Daoy (cell line): ENCODE data around the gene TENM4. TPM values are rescaled to one million over a fixed set of nuclear protein-coding genes. Genes with fewer than 3 reads are reported as not detected.
A peak's percentile ranks its signal among the peaks of the same experiment; 100 is the strongest.

Experiments
- DNase-seq: peaks from one replicate; pipeline ENCODE4 v3.0.0-alpha.2; 2015; ENCODE audit warnings: low read depth
- total RNA-seq: library from RNA; depleted of rRNA; stranded (reverse); fragments of >200 nt; shearing (Covaris generic); gene quantifications from 2 replicates; pipeline ENCODE4 v1.2.3, GENCODE V29; 2014

TENM4 gene
- total RNA-seq, 1 experiment from 2014 or later: 13.6 TPM

DNA sequence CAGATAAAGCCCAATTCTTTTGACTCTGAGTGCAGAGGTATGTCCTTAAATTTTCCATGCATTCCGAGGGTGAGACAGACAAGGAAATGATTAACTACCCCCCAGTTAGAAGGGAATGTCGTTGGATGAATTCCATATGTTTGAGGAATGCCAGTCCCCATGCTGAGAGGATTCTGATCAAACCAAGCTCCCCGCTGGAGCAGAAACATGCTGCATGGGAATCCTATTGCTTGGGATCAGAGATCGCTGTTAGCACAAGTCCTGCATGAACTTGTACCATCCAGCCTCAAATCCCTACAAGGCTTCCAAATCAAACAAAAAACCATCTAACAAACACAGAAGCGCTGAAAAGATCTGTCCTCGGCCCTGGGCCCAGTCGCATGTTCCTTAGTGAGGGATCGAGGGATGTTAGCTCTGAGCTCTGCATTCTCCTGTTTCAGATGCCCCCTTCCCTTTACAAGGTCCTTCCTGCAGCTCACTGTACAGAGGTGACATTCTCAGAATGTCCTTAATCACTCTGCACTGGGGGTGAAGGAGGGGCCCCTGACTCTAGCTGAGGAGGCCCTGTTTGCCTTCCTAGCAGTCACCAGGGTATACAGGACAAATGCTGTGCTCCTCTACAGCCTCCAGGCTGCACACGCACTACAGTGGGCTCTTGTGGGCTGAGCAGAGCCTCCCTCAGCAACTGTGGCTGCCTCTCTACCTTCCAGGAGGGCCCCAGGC lies 353.4 kb downstream of the TENM4 start:
- peak; percentile 81 for DNase-seq

DNA sequence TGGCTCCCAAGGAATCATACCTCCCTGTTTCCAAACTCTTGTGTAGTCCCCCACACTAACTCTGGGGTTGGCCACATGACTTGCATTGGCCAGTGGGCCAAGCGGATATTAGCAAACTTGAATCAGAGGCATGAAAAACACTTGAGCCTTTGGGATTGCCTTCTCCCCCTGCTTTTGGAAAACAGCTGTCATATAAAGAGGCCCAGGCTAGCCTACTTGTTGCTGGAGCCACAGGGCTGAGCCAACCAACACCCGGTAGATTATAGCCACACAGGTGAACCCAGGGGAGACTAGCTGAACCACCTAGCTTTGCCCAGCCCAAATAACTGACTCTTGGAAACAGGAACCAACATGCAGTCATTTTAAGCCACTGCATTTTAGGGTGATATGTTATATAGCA lies 354.8 kb downstream of the TENM4 start:
- no peak for DNase-seq

DNA sequence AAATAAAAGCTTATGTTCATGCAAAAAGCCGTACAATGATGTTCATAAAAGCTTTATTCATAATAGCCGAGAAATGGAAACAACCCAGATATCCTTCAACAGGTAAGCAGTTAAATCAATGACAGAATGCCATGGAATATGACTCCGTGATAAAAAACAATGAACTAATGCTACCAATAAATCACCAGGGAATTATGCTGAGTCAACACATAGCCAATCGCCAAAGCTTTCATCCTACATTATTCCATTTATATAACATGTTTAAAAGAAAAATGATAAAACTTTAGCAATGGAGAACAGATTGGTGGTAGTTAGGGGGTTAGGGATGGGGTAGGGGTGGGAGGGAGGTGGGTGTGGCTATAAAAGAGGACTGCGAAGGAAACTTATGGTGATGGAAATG lies 356.4 kb downstream of the TENM4 start:
- no peak for DNase-seq

DNA sequence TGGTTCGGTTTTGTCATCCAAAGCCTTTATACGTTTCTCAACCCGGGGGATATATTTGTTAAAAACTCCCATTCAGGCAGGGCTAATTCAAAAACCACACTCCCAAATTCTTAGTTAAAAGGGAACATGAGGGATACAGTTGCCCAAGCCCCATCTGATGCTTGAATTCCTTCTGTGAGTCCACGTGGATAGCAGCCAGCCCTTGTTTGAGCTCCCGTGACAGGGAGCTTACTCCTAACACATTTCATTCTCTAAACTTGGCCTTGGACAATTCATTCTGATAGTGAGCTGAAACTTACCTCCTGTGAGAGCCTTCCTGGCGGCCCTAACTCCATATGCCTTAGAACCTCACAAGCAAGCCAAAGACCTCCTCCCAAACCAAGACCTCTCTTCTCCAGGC lies 357.5 kb downstream of the TENM4 start:
- DNase-seq: no peak

DNA sequence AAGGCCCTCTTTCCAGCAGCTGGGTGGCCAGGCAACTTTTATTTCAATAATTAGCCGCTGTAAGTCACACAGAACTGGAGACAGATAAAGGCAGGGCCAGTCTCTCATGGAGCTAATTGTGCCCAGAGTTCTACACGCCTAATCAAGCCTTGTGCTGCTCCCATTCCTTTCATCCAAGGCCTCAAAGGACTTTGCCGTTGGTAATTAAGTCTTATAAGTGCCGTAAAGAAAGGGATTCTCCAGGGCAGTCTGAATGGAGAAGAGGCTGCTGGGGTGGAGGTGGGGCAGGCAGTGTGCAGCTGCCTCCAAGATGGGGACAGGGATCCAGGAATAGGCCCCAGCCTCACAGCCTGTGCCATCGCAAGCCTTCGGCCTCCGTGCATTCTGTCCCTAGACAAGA lies 357.9 kb downstream of the TENM4 start:
- DNase-seq: no peak

DNA sequence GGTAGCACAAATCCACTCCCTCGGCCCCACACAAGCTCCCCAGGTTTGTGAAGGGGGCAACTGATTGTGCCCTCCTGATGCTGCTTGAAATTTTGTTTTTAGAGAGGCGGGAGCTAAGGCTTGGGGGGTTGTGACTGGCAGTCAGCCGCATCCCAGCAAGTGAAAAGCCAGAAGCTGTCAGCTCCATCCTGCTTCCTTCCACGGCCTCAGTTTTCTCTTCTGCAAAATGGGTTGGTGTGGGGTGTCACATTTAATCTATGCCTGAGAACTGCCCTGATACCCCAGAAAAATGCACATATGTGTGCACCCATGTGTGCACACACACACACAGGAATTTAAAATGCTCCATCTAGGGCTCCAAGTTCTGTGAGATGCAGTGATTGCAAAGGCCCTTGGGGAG lies 358.6 kb downstream of the TENM4 start:
- DNase-seq: no peak

DNA sequence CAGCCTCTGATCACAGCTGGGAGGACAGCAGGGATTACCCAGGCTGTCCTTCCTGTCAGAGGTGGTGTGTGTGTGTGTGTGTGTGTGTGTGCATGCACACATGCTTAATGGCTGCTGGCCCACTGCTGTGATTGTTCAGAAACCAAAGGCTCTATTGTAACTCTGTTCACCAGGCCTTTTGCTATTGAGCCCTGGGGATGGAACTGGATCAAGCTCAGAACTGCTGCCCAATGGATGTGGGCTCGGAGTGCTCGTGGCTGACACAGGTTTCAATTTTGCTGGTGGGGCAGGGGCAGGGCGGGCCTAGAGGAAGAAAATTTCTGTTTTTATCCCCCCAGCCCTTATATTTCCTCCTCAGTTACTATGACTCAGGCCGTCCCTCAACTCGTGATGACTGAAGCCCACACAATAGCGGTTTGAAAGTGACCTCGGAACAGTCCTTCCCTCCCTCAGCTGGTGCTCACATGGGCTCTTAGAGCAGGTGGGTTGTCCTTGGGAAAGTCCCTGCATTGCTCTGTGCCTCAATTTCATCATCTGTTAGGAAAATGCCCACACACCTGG lies 359.3 kb downstream of the TENM4 start:
- peak; percentile 92 for DNase-seq

DNA sequence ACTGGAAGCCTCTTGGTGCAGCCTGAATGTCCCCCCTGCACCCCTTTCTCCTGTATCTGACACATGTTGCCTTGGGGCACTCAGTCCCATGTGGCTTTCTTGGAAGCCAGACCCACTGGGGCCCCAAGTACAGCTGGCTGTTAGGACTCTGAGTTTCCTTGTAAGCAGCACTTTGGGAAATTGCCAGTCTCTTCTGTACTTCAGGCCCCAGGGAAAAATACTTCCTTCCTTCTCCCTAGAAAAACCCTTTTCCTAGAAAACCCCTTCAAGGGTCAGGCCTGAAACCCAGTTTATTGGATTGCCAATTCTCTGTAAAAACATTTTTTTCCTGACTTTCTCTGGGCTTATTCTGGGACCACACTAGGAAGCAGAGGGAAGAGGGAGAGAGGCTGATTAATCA lies 360.3 kb downstream of the TENM4 start:
- DNase-seq: no peak

DNA sequence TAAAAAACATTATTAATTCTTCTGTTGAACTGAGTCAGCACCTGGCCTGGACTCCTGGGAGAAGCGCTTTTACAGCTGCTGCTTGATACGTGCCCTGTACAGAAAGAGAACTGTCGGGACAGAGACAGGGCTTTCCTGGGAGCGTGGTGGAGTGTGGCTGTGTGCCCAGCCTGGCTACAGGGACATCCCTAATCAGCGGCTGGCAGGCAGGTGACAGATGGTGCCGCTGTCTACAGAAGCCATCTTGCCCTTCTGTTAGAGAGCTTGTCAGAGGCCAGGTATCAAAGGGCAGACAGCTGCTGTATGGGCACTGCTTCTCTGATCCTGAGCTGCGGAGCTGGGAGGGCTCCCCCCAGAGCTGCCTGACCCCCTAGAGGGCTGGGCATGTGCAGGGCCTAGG lies 361.8 kb downstream of the TENM4 start:
- no peak for DNase-seq

DNA sequence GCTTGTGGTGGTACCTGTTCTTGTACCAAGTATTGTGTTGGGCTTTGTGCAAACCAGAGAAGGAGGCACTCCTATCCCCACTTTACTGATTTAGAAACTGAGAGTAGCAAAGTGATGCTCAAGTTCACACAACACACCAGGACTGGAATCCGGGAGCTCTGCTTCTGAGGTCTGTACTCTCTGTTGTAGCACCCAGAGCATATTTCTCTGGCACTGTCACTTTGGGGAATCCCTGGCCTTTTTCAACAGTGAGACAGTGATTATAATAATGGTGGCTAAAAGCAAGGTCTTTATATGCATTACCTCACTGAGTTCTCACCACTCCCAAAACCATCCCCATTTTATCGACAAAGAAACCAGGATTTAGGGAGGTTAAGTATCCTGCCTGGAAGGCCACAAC lies 362.4 kb downstream of the TENM4 start:
- DNase-seq: no peak

DNA sequence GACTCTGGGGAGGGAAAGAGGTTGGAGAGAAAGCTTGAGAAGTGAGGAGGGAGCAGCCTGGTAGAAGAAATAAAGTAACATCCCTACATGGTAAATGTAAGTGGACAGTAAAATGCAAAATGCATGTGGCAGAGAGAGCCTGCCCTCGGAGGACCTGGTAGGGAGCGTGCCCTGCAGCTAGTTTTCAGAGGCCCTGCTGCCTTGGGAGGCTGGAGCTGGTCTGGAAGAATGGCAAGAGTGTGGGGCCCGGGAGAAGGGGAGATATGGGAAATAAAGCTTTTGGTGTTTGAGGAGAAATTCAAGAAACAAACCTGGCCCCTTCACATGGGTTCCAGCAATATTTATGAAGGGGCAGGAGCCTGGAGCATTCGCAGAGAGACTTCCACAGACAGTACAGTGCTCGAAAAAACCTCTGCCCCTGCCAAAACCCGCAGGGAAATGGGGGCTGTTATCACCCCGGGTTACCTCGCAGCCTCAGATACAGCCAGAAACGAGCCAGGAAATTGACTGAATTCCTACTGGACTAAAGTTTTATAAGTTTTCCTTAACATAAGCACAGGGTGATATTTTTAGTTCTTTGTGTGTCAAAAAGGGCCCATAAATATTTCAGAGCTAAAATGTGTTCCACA lies 363.0 kb downstream of the TENM4 start:
- no peak for DNase-seq

DNA sequence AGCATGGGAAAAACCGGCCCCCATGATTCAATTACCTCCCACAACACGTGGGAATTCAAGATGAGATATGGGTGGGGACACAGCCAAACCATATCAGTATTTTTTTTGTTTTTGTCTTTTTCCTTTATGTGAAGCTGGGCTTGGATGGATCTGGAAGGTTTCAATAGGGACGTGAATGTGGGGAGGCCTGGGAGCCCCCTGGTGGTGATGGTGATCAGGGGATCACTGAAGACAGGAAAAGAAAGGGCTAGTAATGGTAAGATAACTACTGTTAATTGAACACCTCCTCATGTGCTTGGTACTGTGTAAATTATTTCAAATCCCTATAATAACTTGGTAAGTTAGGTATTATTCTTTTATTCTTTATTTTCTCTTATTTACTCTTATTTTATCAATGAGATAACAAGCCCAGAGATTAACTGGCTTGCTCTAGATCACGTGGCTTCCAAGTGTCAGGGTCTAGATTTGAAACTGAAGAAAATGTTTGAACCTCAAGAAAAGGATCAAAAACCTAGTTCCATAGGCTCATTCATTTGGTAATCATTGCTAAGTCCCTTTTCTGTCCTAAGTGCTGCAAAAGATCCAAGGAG lies 364.2 kb downstream of the TENM4 start:
- no peak for DNase-seq

DNA sequence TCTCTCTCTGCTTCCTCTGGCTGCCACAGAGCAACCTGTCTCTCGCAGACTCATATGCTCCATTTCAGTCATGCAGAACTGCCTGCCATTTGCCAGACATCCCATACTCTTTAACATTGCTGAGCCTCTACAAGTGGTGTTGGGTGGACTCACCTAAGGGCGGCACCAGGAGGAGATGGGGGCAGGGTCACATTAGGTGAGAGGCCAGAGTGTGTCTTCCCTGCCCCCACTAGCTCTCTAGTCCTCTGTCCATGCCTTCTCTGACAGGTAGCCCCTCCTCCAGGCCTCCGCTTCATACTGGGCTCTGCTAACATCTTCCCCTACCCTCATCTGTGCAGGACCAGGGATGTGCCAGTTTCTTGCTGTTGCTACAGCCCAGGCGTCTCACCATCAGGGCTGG lies 366.3 kb downstream of the TENM4 start:
- no peak for DNase-seq

DNA sequence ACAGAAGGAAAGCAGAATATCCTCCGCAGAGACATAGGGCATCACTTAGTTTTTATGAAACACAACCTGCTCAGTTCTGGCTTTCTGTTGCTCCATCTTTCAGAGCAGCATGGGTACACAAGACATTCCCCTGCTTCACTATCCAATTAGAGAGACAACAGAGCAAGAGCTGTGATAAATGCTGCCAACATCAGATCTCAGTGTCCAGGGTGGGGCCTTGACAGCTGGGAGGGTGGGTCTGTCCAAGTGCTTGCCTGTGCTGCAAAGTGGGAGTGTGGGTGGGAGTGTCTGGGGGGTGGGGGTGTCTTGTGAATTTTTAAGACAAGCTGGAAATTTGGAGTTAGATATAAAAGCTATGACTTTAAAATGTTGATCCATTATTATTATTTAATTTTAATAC lies 369.6 kb downstream of the TENM4 start:
- DNase-seq: no peak

DNA sequence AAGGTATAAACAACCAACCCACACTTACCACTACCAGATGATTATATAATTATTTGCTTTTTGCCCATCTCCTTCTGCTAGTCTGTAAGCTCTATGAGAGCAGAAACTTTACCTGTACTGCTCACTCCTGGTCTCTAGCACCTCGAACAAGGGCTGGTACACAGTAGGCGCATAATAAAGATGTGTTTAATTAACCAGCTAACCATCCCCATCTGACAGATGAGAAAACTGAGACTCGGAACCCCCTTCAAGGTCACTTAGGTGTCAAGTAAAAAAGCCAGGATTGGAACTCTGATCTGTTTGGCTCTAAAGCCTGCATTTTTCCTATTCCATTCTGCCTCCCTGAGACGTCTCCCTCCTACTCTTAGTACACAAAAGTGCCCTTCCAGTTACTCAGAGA lies 370.3 kb downstream of the TENM4 start:
- DNase-seq: no peak

DNA sequence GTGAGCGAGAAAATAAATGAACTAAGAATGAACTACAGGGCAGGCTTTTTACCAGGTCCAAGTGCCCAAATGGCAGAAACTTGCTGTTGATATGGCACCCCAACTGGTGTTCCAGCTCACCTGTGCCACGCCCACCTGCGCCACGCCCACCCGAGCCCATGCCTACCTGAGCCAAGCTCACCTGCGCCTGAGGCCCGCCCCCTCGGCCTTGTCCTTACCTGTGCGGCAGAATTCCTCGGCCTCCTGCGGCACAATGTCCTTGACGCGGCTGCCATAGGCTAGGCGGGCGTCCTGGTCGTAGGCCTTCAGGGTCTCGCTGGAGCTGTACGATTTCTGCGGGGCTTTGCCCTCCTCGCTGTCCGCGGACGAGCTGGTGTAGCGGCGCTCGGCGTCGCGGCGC lies 371.3 kb downstream of the TENM4 start:
- no peak for DNase-seq

DNA sequence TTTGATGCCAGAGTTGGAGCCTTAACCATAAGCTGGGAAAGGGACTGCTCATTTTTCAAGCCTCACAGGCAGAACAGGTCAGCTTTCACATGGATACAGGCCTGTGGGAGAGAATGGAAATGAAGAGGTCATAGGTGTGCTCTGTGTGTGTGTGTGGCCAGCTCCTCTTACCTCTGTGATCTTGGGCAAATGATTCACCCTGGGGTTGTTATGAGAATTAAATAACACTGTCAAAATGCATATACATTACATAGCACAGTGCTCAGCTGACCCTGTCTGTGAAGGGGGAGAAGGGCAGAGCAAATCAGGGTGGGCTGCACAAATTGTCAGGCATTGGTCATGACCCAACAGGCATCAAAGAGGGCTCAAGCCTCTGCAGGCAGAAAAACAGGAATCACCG lies 372.5 kb downstream of the TENM4 start:
- no peak for DNase-seq

DNA sequence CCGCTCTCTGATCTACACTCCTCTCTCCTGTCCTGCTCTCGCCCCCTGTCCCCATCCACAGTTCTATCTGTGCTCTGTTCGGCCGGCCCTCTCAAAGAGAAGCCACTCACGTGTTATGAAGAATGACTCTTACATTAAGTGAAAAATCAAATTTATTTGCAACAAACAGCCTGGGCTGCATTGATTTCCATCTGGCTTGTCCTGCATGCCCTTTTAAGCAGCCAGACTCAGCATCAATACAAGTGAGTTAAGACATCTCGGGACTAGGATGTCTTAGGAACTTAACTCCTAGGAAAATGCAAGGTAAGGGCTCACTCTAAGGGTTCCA lies 373.5 kb downstream of the TENM4 start:
- DNase-seq: no peak

DNA sequence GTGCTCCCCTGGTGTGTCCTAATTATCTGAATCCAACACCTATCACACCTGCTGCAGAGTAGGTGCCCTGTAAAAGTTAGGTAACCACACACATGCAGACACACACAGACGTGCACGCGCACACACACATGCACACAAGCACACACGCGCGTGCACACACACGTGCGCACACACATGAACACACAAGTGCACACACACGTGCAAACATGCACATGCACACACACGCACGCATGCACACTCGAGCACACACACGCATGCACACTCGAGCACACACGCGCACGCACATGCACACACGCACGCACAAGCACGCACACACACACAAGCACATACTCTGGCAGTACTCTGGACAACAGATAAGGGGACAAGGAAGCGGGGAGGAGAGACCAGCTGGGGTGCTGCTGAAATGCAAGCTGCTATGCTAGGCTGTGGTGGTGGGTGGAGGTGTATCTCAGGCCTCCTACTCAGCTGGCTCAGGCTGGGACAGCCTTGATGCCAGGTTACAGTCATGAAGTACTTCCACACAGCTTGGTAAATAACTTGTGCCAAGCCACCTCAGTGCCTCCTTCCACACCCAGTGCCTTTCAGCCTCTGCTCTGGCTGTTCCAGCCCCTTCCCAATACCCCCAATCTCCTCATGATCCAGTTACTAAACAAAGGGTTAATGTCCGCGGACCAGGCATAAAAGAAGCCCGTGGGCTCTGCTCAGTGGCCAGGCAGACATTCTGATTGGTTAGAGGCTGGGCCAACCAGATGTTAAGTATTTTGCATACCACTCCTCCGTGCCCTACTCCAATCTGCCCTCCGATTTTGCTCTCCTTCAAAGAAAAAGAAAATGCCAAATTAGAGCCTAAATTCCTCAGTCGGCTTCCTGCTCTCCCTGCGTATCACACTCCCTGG lies 374.1 kb downstream of the TENM4 start:
- no peak for DNase-seq

DNA sequence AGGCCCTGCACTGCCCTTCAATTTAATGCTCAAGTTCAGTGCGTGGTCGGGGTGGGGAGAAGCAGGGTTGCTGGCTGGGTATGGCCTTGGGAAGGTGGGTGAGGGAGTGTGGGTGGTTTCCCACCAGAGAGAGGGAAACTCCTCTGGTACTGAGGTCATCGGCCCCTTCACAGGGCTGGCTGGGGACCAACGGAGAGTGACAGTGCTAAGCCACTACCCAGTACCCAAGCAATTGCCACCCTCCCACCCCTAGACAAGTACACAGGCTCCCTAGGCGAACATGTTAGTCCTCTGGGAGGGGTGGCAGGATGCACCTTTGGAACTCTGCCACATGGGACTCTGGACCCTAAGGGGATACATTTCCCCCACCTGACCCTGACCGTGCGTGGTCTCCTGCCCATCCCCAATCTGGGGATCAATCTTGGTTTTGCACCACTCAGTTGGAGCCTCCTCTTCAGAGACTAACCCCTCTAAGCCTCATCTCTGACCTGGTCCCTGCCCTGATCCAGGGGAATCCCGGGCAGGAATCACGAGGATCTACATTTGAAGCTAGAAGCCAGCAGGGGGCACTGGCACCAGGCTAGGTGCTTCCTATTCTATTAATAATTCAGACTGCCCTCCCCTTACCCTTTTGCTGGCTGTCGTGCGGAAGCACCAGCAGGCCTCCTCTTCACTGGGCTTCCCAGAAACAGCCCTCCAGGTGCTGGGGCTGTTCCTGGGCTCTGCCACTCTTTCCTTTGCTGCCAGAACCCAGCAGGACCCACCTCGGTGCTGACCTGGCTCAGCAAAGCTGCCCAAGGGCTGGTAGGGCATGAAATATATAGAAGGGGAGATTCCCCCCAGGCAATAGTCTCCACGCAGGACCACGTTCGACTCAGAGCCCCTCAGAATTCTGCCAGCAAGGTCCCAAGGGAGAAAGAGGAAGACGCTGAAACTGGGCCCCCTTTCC lies 377.7 kb downstream of the TENM4 start:
- DNase-seq: peak; percentile 58
